Measurements from ENCODE around the gene NLRP13.

DNA sequence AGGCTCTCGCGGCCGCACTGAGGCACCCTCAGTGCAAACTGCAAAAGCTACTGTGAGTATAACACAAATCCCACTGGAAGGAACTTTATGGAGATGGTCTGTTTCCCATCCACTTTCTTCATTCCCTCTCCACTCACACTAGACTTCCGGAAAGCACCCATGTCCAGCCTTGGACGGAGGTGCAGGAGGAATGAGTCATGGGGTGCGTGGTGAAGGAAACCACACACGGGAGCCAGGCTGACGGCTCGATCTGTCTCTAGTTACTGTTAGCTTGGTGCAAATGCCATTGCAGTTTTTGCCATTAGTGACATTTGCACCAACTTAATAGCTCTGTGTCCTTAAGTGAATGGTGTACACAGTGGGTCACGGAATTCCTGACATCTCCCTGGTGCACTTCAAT, 30.1 kb upstream of the NLRP13 start:
- TF ChIP-seq EZH2phosphoT487 (IDR thresholded peaks at IDR 0.05; ENCODE audit: insufficient read depth, low read depth), result no peak
- no peak for TF ChIP-seq EZH2 (IDR thresholded peaks at IDR 0.05; ENCODE audit: insufficient read depth, poor library complexity, severe bottlenecking)

Data from GM23248 (cell line).